ENCODE results near the gene CCDC88B.

DNA sequence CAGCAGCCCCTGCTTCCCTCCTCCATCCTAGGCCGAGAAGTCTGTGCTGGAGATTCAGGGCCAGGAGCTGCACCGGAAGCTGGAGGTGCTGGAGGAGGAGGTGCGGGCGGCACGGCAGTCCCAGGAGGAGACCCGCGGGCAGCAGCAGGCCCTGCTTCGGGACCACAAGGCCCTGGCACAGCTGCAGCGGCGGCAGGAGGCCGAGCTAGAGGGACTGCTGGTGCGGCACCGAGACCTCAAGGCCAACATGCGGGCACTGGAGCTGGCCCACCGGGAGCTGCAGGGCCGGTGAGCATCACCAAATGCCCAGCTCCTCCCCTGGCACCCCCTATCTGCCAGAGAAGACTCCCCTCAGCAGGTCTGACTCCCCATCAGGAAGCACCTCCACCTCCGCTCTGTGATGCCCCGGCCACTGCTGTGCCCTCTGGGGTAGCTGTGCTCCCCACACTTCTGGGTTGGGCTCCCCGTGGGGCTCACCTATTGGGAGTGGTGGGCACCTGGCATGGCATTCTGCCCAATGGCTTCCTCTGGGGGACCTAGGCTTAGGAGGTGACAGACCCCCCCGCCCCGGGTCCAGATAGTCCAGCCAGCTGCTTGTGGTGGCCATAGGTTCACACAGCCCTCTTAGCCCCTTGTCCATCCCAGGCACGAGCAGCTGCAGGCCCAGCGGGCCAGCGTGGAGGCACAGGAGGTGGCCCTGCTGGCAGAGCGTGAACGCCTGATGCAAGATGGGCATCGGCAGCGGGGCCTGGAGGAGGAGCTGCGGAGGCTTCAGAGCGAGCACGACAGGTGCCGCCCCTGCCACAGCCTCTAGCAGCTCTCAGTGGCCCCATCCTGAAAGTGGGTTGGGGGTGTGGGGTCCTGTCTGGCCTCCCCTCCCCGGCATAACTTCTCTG is 12.3 kb downstream of the CCDC88B start:
- TF ChIP-seq, protein P1, sequence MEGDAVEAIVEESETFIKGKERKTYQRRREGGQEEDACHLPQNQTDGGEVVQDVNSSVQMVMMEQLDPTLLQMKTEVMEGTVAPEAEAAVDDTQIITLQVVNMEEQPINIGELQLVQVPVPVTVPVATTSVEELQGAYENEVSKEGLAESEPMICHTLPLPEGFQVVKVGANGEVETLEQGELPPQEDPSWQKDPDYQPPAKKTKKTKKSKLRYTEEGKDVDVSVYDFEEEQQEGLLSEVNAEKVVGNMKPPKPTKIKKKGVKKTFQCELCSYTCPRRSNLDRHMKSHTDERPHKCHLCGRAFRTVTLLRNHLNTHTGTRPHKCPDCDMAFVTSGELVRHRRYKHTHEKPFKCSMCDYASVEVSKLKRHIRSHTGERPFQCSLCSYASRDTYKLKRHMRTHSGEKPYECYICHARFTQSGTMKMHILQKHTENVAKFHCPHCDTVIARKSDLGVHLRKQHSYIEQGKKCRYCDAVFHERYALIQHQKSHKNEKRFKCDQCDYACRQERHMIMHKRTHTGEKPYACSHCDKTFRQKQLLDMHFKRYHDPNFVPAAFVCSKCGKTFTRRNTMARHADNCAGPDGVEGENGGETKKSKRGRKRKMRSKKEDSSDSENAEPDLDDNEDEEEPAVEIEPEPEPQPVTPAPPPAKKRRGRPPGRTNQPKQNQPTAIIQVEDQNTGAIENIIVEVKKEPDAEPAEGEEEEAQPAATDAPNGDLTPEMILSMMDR (IDR thresholded peaks at IDR 0.05), result no peak
- TF ChIP-seq POLR2A (IDR thresholded peaks at IDR 0.05), result no peak

All from testis (tissue), 2 donors.